Liver (tissue), 3 donors: ENCODE results near the gene METTL2B.

ENCODE experiments used
- HNF4A ChIP-seq, 2 donors: conservative IDR thresholded peaks; 2 replicates each; pipeline ENCODE4 v1.6.1; 2016; ENCODE audit warnings: antibody characterized with exemption in 2 of 2, mild to moderate bottlenecking in 2 of 2
- TF ChIP-seq, protein P1 (sequence below): fragments of 150-350 bp; IDR thresholded peaks from 2 replicates; pipeline ENCODE4 v1.5.1; 2017; ENCODE audit warnings: improper control_type of control experiment, low read depth, low read length; ENCODE audit not compliant: missing input control
- donor health status: healthy.
- donor health status: healthy.

DNA sequence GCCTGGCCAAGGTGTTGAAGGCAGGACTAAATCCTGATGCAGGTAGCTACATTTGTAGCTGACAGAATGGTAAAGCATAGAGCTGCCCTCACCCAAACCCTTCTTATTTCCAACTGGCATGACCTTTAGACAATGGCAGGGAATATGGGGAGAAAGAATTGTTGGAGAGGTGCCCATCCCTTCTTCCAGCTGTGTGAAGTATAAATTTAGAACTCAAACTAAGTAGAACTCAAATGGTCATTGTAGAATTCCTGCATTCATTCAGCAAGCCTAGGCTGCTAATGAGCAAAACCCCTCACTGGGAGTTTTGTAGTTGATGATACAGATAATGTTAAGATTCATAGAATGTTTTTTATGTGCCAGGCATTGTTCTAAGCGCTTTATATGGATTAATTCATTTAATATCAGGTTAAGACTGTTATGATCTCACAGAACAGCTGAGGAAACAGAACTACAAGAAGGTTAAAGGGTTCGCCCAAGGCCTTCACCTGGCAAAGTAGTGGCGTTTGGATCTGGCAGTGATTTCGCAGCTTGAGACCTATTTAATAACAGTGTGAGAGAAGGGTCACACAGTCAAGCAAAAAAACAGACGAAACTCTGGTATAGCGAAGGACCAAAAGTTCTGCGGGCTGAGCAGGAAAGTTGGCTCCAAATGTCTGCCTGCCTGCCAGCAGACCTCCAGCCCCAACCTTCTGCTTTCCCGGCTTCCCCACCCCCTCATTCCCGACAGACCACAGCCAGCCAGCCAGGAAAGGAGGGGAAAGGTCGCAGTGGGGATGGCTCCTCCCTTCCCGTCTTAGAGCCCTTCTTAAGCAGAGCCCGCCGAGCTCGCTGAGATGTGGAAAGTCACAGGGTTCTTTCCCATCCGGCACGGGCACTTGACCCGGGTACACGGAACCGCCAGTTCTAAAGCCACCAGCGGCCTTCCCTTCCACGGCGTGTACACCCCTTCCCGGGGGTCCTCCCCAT is 22.4 kb upstream of the METTL2B start:
- TF ChIP-seq, protein P1, sequence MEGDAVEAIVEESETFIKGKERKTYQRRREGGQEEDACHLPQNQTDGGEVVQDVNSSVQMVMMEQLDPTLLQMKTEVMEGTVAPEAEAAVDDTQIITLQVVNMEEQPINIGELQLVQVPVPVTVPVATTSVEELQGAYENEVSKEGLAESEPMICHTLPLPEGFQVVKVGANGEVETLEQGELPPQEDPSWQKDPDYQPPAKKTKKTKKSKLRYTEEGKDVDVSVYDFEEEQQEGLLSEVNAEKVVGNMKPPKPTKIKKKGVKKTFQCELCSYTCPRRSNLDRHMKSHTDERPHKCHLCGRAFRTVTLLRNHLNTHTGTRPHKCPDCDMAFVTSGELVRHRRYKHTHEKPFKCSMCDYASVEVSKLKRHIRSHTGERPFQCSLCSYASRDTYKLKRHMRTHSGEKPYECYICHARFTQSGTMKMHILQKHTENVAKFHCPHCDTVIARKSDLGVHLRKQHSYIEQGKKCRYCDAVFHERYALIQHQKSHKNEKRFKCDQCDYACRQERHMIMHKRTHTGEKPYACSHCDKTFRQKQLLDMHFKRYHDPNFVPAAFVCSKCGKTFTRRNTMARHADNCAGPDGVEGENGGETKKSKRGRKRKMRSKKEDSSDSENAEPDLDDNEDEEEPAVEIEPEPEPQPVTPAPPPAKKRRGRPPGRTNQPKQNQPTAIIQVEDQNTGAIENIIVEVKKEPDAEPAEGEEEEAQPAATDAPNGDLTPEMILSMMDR, result no peak
- peak; percentile 26 to 54 for TF ChIP-seq HNF4A (conservative IDR thresholded peaks at IDR 0.05)
